T-helper 17 cell (primary cell): Measurements from ENCODE around the gene JAK3. TPM values are rescaled to one million over a fixed set of nuclear protein-coding genes. Genes with fewer than 3 reads are reported as not detected.
"Not testable (repeated sequence)": the region's sequence is repeated elsewhere in the genome, so short reads cannot be mapped to it uniquely, and the experiment has no call there.

Experiments
- ATAC-seq: fragments of 150-1000 bp; cut with Tn5 transposase; 2 replicates; pipeline ENCODE4 v1.10.0; 2021; ENCODE audit warnings: mild to moderate bottlenecking, moderate library complexity
- DNase-seq, 3 donors: peaks; one replicate each; pipeline versions ENCODE4 v3.0.0 to v3.0.0-alpha.2; 2020 to 2021
- H3K9me3 ChIP-seq: one replicate; pipeline ENCODE4 v1.7.0; 2013; ENCODE audit warnings: low read length, mild to moderate bottlenecking; ENCODE audit not compliant: control insufficient read depth, poor library complexity, severe bottlenecking
- H3K27ac Mint-ChIP-seq: one replicate; pipeline ENCODE4 v1.8.0; 2022; ENCODE audit warnings: mild to moderate bottlenecking, moderate library complexity, mixed read lengths
- H3K27me3 Mint-ChIP-seq: one replicate; pipeline ENCODE4 v1.8.0; 2022; ENCODE audit warnings: mixed read lengths
- H3K36me3 Mint-ChIP-seq: one replicate; pipeline ENCODE4 v1.8.0; 2022; ENCODE audit warnings: low read depth, mixed read lengths
- H3K4me1 Mint-ChIP-seq: one replicate; pipeline ENCODE4 v1.8.0; 2022; ENCODE audit warnings: mild to moderate bottlenecking, mixed read lengths
- H3K4me3 Mint-ChIP-seq: one replicate; pipeline ENCODE4 v1.8.0; 2022; ENCODE audit warnings: mild to moderate bottlenecking, moderate library complexity, mixed read lengths
- total RNA-seq, 4 donors: library from RNA in 2 of 4; stranded (reverse) in 2 of 4; gene quantifications; one replicate each; pipeline ENCODE4 v1.2.3 and lab custom pipeline; 2022 to 2026

The JAK3 gene
- total RNA-seq, 2 donors from 2014 or later: 149 to 211 TPM

DNA sequence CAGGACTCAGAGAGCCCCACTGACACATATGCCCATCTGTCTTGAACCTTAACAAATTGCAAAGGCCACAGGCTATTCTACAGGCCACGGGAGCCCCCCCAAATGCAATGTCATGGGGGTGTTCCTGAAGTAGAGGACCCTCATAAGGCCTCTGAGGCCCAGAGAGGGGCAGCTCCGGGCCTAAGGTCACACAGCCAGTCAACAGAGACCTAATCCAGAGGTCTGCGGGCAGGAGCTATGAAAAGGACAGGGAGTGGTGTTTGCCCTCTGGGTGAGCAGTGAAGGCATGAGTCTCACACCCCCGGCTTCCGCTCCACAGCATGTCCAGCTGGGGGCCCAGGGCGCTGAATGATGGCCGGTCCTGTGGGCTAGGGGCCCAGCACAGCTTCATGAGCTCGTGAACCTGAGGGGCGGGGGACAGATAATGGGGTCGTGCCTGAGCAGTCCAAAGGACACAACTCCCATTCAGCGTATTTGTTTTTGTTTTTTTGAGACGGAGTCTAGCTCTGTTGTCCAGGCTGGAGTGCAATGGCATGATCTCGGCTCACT is 21.2 kb downstream of the JAK3 start:
- no peaks in the 10 kb centered on the region for H3K9me3 ChIP-seq
- Mint-ChIP-seq H3K4me1 (peaks cover 9% of the 10 kb centered on the region), H3K36me3 (peaks cover 7% of the 10 kb centered on the region), H3K27me3 (no peaks in the 10 kb centered on the region), H3K4me3 (no peak overlapping the region), H3K27ac (no peak overlapping the region)
- ATAC-seq (no peak), DNase-seq (no peak)

DNA sequence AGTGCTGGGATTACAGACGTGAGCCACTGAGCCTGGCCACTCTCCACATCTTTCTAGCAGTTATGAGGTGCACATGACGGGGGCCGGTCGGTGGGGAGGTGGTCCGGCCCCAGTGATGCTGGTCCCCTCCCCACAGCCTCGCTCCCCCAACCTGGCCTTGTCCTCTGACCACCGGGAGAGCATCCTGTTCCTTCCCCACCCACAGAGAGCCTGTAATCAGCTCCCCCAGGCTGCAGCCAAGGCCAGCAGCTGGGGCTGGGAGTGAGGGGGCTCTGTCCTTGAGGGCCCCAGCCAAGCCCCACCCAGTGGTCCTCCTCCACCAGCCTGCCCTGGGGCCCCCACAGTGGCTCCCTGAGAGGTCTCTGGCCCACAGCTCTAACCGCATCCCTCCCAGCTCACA is 23.4 kb downstream of the JAK3 start:
- DNase-seq (no peak), ATAC-seq (no peak)
- peaks cover 9% of the 10 kb centered on the region for H3K4me1 Mint-ChIP-seq
- peaks cover 4% of the 10 kb centered on the region for H3K36me3 Mint-ChIP-seq
- peak overlapping the region; percentile 83 for H3K27ac Mint-ChIP-seq
- no peak overlapping the region for H3K4me3 Mint-ChIP-seq
- no peaks in the 10 kb centered on the region for H3K9me3 ChIP-seq
- H3K27me3 Mint-ChIP-seq: no peaks in the 10 kb centered on the region

DNA sequence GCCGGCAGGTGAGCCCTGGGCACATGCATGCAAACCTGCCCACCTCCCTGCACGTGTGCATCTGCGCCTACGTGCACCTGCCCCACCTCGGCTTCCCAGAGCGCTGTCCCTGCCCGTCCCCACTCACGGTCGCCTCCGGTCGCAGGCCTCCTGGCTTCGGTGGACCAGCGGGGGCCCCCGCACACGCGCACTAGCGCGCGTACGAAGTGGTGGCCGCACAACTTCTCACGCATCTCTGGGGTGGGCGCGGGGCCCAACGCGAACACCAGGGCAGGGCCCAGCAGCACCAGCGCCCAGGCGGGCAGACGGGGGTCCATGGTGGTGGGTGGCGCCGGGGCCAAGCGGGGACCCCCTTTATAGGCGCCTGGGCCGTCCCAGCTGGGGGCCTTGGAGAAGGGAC is 26.6 kb downstream of the JAK3 start, which contains the start of gene INSL3:
Gene INSL3, minus strand, starts transcription at position 330 of the 400 bp plus-strand sequence. Its CDS starts 13 bp downstream, at position 317.
- no peaks in the 10 kb centered on the region for H3K9me3 ChIP-seq
- Mint-ChIP-seq H3K36me3 (no peaks in the 10 kb centered on the region), H3K4me3 (no peak within 1 kb of the TSS), H3K27me3 (no peaks in the 10 kb centered on the region), H3K4me1 (peaks cover 8% of the 10 kb centered on the region), H3K27ac (no peak within 1 kb of the TSS)
- DNase-seq (no peak), ATAC-seq (no peak)

DNA sequence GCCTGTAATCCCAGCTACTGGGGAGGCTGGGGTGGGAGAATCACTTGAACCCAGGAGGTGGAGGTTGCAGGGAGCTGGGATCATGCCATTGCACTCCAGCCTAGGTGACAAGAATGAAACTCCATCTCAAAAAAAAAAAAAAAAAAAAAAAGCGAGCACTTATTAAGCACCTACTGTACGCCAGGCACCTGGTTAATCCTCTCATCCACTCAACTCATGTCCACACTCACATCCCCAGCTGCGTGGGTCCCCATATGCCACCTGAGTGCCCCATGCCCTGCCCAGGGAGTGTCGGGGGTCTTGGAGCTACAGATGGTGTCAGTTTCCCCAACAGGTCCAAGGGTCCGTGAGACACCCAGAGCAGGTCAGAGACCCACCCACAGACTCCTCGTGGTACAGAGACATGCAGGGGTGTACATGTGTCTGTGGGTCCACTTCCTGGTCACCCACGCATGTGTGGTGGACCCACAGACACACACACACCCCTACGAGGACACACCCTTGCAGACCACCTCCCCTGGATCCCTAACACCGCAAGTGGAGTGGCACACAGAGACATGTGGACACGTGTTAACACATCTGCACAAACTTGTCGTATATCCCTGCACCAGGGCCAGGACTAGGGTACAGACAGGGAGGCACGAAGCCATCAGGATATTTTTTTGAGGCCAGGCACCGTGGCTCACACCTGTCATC is 30.0 kb downstream of the JAK3 start:
- Mint-ChIP-seq H3K36me3 (no peaks in the 10 kb centered on the region), H3K4me3 (no peak overlapping the region), H3K27ac (no peak overlapping the region), H3K4me1 (peaks cover 6% of the 10 kb centered on the region), H3K27me3 (no peaks in the 10 kb centered on the region)
- DNase-seq (no peak), ATAC-seq (no peak)
- no peaks in the 10 kb centered on the region for H3K9me3 ChIP-seq

DNA sequence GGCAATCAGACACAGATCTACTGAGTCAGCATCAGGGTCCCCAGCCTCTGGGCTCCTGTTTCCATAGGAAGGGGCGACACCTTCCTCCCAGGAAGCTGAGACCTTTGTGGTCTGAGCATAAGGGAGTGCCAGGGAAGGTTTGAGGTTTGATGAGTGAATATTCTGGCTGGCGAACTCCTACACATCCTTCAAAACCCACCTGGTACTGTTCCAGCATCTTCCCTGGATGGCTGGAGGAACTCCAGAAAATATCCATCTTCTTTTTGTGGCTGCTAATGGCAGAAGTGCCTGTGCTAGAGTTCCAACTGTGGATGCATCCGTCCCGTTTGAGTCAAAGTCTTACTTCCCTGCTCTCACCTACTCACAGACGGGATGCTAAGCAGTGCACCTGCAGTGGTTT is 35.7 kb downstream of the JAK3 start:
- no peak overlapping the region for H3K27ac Mint-ChIP-seq
- no peak for ATAC-seq
- H3K27me3 Mint-ChIP-seq: no peaks in the 10 kb centered on the region

DNA sequence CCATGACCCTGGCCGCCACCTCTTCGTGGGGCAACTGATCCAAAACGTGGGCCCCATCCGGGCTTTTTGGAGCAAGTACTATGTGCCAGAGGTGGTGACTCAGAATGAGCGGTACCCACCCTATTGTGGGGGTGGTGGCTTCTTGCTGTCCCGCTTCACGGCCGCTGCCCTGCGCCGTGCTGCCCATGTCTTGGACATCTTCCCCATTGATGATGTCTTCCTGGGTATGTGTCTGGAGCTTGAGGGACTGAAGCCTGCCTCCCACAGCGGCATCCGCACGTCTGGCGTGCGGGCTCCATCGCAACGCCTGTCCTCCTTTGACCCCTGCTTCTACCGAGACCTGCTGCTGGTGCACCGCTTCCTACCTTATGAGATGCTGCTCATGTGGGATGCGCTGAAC is 36.1 kb downstream of the JAK3 start:
- H3K4me3 Mint-ChIP-seq: no peak overlapping the region
- H3K9me3 ChIP-seq: no peaks in the 10 kb centered on the region
- H3K27ac Mint-ChIP-seq: no peak overlapping the region
- DNase-seq: no peak
- no peaks in the 10 kb centered on the region for H3K27me3 Mint-ChIP-seq
- no peak for ATAC-seq
- peaks cover 15% of the 10 kb centered on the region for H3K4me1 Mint-ChIP-seq
- no peaks in the 10 kb centered on the region for H3K36me3 Mint-ChIP-seq

More for the DNA sequence above, 35.7 kb downstream of the JAK3 start:
- Mint-ChIP-seq H3K4me1 (peaks cover 15% of the 10 kb centered on the region), H3K4me3 (no peak overlapping the region), H3K36me3 (no peaks in the 10 kb centered on the region)
- H3K9me3 ChIP-seq: no peaks in the 10 kb centered on the region
- no peak for DNase-seq

DNA sequence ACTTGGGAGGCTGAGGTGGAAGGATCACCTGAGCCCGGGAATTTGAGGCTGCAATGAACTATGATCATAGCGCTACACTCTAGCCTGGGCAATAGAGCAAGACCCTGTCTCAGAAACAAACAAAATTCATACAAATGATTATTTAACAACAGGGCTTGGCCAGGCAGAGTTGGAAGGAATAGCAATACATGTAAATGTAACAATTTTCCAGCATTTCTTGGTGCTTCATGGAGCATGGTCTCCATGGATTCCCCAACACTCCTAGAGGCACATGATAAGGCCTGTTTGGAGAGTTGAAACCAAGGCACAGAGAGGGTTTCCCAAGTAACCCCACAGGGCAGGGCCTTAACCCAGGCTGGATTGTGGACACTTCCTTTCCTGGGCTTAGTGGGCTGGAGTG is 36.7 kb downstream of the JAK3 start:
- no peaks in the 10 kb centered on the region for H3K9me3 ChIP-seq
- Mint-ChIP-seq H3K36me3 (no peaks in the 10 kb centered on the region), H3K27ac (no peak overlapping the region), H3K4me3 (no peak overlapping the region), H3K27me3 (no peaks in the 10 kb centered on the region), H3K4me1 (peaks cover 11% of the 10 kb centered on the region)
- DNase-seq: no peak
- no peak for ATAC-seq

DNA sequence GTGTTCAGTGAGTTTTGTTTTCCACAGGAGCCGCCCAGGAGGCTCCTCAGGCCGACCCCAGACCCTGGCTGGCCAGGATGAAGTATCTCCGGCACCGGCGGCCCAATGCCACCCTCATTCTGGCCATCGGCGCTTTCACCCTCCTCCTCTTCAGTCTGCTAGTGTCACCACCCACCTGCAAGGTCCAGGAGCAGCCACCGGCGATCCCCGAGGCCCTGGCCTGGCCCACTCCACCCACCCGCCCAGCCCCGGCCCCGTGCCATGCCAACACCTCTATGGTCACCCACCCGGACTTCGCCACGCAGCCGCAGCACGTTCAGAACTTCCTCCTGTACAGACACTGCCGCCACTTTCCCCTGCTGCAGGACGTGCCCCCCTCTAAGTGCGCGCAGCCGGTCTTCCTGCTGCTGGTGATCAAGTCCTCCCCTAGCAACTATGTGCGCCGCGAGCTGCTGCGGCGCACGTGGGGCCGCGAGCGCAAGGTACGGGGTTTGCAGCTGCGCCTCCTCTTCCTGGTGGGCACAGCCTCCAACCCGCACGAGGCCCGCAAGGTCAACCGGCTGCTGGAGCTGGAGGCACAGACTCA is 40.0 kb downstream of the JAK3 start:
- peaks cover 3% of the 10 kb centered on the region for H3K36me3 Mint-ChIP-seq
- H3K4me3 Mint-ChIP-seq: peak overlapping the region; percentile 75
- DNase-seq: no peak
- peak; percentile 43 for ATAC-seq
- H3K4me1 Mint-ChIP-seq: peaks cover 25% of the 10 kb centered on the region
- no peak overlapping the region for H3K27ac Mint-ChIP-seq
- no peaks in the 10 kb centered on the region for H3K9me3 ChIP-seq
- H3K27me3 Mint-ChIP-seq: no peaks in the 10 kb centered on the region

DNA sequence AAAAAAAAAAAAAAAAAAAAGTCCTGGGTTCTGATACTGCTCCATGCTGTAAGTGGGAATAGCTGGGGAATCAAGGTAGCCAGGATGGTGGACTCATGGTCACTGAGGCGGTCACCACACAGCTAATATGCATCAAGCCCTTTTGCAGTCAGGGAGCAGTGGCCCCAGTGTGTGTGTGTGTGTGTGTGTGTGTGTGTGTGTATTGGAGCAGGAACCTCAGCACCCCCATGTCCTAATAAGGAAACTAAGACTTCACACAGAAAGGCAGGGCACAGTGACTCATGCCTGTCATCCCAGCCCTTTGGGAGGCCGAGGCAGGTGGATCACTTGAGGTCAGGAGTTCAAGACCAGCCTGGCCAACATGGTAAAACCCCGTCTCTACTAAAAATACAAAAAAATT is 40.8 kb downstream of the JAK3 start:
- Mint-ChIP-seq H3K27ac (peak overlapping the region; percentile 75), H3K4me3 (peak overlapping the region; percentile 67), H3K4me1 (peaks cover 27% of the 10 kb centered on the region), H3K27me3 (no peaks in the 10 kb centered on the region), H3K36me3 (peaks cover 3% of the 10 kb centered on the region)
- H3K9me3 ChIP-seq: no peaks in the 10 kb centered on the region
- no peak for DNase-seq
- no peak for ATAC-seq

DNA sequence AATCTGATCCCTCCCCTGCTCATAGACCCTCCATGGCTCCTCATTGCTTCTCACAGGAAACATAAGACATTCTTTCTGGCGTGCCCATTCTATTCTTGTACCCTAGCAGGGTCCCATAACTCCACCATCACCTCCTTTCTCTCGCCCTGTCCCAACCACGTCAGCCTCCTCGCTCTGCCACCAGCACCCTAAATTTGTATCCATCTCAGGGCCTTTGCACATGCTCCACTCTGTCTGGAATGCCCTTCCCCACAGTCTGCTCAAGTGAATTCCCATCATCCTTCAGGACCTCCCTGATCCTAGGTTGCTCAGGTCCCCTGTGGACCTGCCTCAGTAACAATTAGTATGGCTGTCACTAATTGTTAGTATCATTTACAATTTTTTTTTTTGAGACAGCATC is 42.4 kb downstream of the JAK3 start:
- H3K4me1 Mint-ChIP-seq: peaks cover 27% of the 10 kb centered on the region
- H3K27me3 Mint-ChIP-seq: no peaks in the 10 kb centered on the region
- no peaks in the 10 kb centered on the region for H3K9me3 ChIP-seq
- no peak for ATAC-seq
- no peak overlapping the region for H3K27ac Mint-ChIP-seq
- H3K36me3 Mint-ChIP-seq: peaks cover 3% of the 10 kb centered on the region
- DNase-seq: no peak
- peak overlapping the region; percentile 25 for H3K4me3 Mint-ChIP-seq

DNA sequence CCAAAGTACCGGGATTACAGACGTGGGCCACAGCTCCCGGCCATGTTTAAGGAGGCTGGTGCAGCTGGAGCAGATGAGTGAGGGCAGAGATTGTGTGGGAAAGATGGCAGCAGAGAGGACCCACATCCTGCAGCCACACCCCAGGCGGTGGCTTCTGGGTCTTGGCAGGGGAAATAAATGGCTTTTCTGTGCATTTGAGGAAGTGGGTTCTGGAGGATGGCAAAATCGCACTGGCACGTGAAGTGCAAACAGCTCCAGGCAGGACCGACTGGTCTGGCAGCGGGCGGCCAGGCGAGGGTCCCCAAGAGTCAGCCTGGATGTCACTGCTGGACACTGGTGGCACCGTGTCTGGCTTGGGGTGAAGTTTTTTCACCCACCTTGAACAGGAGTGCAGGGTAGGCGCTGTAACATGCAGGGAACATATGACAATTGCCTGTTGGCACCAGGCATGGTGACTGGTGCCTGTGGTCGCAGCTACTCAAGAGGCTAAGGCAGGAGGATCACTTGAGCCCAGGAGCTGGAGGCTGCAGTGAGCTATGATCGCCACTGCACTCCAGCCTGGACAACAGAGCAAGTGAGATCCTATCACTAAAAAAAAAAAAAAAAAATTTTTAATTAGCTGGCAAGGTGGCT is 44.4 kb downstream of the JAK3 start:
- H3K36me3 Mint-ChIP-seq: peaks cover 3% of the 10 kb centered on the region
- ATAC-seq (peak; percentile 83), DNase-seq (no peak)
- peak overlapping the region; percentile 59 for H3K27ac Mint-ChIP-seq
- peaks cover 25% of the 10 kb centered on the region for H3K4me1 Mint-ChIP-seq
- no peaks in the 10 kb centered on the region for H3K27me3 Mint-ChIP-seq
- peak overlapping the region; percentile 81 for H3K4me3 Mint-ChIP-seq
- no peaks in the 10 kb centered on the region for H3K9me3 ChIP-seq

DNA sequence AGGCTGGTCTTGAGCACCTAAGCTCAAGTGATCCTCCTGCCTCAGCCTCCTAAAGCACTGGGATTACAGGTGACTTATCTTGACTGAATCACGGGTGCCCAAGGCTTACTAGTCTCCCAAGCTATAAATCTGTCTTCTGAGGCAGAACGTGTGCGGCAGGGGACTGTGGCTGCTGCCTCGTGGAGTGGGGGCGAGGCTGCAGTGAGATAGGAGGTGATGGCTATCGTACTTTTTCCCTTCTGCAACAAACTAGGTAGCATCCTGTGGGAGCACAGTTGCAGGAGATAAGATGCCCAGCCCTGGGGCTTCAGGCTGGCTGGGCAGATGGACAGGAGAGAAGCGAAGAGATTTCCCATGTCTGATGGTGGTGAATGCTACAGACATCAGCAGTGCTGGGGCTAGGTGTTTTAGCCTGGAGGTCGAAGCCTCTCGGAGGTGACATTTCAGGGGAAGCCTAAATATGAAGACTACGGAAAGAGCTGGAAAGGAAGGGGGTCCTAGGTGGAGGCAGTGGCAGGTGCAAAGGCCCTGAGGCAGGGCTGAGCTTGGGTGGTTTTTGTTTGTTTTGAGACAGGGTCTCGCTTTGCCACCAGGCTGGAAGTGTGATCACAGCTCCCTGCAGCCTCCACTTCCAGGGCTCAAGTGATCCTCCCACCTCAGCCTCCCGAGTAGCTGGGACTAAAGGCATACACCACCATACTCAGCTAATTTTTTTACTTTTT is 45.5 kb downstream of the JAK3 start:
- Mint-ChIP-seq H3K36me3 (peaks cover 3% of the 10 kb centered on the region), H3K4me1 (peaks cover 23% of the 10 kb centered on the region), H3K27ac (peak overlapping the region; percentile 59), H3K4me3 (peak overlapping the region; percentile 77), H3K27me3 (no peaks in the 10 kb centered on the region)
- DNase-seq: no peak
- no peaks in the 10 kb centered on the region for H3K9me3 ChIP-seq
- ATAC-seq: no peak

DNA sequence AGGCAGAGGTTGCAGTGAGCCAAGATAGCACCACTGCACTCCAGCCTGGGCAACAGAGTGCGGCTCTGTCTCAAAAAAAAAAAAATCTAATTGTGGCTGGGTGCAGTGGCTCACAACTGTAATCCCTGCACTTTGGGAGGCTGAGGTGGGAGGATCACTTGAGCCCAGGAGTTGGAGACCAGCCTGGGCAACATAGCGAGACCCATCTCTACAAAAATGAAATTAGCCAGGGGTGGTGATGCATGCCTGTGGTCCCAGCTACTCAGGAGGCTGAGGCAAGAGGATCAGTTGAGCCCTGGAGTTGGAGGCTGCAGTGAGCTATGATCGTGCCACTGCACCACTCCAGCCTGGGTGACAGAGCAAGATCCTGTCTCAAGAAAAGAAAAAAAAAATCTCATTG is 49.2 kb downstream of the JAK3 start:
- H3K4me3 Mint-ChIP-seq, H3K27ac Mint-ChIP-seq: not testable (repeated sequence)

More for the DNA sequence above, 49.2 kb downstream of the JAK3 start:
- not testable (repeated sequence) for H3K9me3 ChIP-seq, H3K36me3 Mint-ChIP-seq, DNase-seq, ATAC-seq, H3K27me3 Mint-ChIP-seq
- peaks cover 31% of the 10 kb centered on the region for H3K4me1 Mint-ChIP-seq
